ENCODE data around the gene TPD52L1. TPM values are rescaled to one million over a fixed set of nuclear protein-coding genes. Genes with fewer than 3 reads are reported as not detected.

The TPD52L1 gene
- total RNA-seq, 6 experiments from 2014 or later = 36.8 to 119 (median 47.7) TPM

- no peak for DNase-seq
- intact Hi-C loops (cut with DNase I) = no loop called here
- WGBS (ENCODE audit: insufficient coverage, low coverage, low lambda C conversion rate, missing lambda C conversion rate) = 95% methylated on average over 2 of the region's 4 CpGs
Observed at GRCh38 chr6:125190667-125191066, 37.1 kb downstream of the TPD52L1 start.

GRCh38 chr6:125191916-125192609, 38.5 kb downstream of the TPD52L1 start:
- intact Hi-C loops (cut with DNase I) = no loop called here
- WGBS (ENCODE audit: insufficient coverage, low coverage, low lambda C conversion rate, missing lambda C conversion rate) = 43% methylated on average over 5 of the region's 5 CpGs
- Histone ChIP-seq H3K4me3 (no peak overlapping the region), H3K36me3 (no peaks in the 10 kb centered on the region), H3K27me3 (no peaks in the 10 kb centered on the region), H3K27ac (no peak overlapping the region), H3K4me1 (peaks cover 0 to 4% (median 0%) of the 10 kb centered on the region in 4 donors), H3K9me3 (no peaks in the 10 kb centered on the region)
- TF ChIP-seq POLR2A (IDR thresholded peaks at IDR 0.05) (no peak), CTCF (IDR thresholded peaks at IDR 0.05) (peak; percentile 41 to 66 (median 50))
- DNase-seq (no peak), ATAC-seq (peak; percentile 72 to 88 (median 84))

More at GRCh38 chr6:125190667-125191066, 37.1 kb downstream of the TPD52L1 start:
- no peak overlapping the region for H3K4me3 ChIP-seq
- peaks cover 0 to 4% (median 0%) of the 10 kb centered on the region in 4 donors for H3K4me1 ChIP-seq
- H3K36me3 ChIP-seq = no peaks in the 10 kb centered on the region
- no peak overlapping the region for H3K27ac ChIP-seq
- TF ChIP-seq CTCF (IDR thresholded peaks at IDR 0.05) (no peak), POLR2A (IDR thresholded peaks at IDR 0.05) (no peak)
- no peak for ATAC-seq
- H3K27me3 ChIP-seq = no peaks in the 10 kb centered on the region
- no peaks in the 10 kb centered on the region for H3K9me3 ChIP-seq

GRCh38 chr6:125192610-125192930, 39.0 kb downstream of the TPD52L1 start:
- Histone ChIP-seq H3K4me3 (no peak overlapping the region), H3K27me3 (no peaks in the 10 kb centered on the region), H3K9me3 (no peaks in the 10 kb centered on the region), H3K27ac (no peak overlapping the region), H3K4me1 (peaks cover 0 to 9% (median 1%) of the 10 kb centered on the region in 4 donors), H3K36me3 (no peaks in the 10 kb centered on the region)
- no peak for ATAC-seq
- intact Hi-C loops (cut with DNase I) = no loop called here
- TF ChIP-seq CTCF (IDR thresholded peaks at IDR 0.05) (no peak), POLR2A (IDR thresholded peaks at IDR 0.05) (no peak)
- WGBS (ENCODE audit: insufficient coverage, low coverage, low lambda C conversion rate, missing lambda C conversion rate) = 98% methylated on average over 5 of the region's 5 CpGs
- no peak for DNase-seq

GRCh38 chr6:125193208-125193607, 39.6 kb downstream of the TPD52L1 start:
- TF ChIP-seq CTCF (IDR thresholded peaks at IDR 0.05) = no peak
- Histone ChIP-seq H3K27me3 (no peaks in the 10 kb centered on the region), H3K4me3 (no peak overlapping the region), H3K27ac (no peak overlapping the region), H3K9me3 (no peaks in the 10 kb centered on the region), H3K4me1 (peaks cover 0 to 13% (median 4%) of the 10 kb centered on the region in 4 donors), H3K36me3 (no peaks in the 10 kb centered on the region)
- intact Hi-C loops (cut with DNase I) = no loop called here
- WGBS (ENCODE audit: insufficient coverage, low coverage, low lambda C conversion rate, missing lambda C conversion rate) = 76% methylated on average over 2 of the region's 2 CpGs
- no peak for ATAC-seq
- no peak for DNase-seq

Measured in right lobe of liver (tissue), 6 donors.